HG03558 (cell line): ENCODE data around the gene ANKS4B.
"Not testable (repeated sequence)": the region's sequence is repeated elsewhere in the genome, so short reads cannot be mapped to it uniquely, and the experiment has no call there.

Experiments
- ATAC-seq: cut with Tn5 transposase; IDR thresholded peaks from one replicate; pipeline ENCODE4 v1.9.1; 2021; ENCODE audit warnings: moderate number of reproducible peaks; ENCODE audit not compliant: unreplicated experiment; ENCODE audit errors: extremely low read depth

Gene ANKS4B

DNA sequence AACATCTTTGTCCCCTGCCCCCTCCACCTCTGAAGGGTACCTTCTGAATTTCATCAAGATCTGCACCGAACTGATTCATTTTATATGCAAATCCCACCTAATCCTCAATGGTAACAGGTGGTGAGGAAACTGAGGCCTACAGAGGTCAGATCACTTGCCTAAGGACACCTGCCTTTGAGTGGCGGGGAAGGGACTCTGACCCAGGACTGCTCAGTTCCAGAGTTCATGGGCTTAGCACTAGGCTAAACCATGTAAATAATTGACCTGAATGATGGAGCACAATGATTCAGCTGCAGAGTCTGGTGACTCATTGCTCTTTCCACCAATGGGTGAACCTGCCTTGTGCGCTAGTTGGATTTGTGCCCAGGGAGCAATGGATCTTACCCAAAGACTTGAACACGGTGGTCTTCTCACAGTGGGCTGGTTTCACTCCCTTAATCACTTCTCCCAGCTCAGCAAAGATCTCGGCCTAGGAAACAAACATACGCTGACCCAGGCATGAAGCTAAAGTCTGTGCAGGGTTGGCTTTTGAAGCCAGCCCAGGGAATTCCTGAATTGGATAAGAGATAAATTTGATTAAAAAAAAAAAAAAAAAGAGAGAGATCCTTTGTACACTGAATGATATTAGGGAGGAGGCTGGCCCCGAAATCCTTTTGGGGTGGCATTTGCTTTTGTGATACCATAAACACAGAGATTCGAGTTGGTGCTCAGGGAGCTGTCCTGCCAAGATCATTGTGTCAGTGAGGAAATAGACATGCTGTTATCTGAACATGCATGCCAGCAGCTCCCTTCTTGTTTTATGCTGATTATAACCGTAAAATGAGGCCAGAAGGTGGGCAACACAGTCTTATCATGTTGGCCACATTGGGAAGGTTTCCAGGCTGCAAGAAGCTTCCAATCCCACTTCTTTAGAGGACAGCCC is 27.6 kb downstream of the ANKS4B start:
- no peak for ATAC-seq

DNA sequence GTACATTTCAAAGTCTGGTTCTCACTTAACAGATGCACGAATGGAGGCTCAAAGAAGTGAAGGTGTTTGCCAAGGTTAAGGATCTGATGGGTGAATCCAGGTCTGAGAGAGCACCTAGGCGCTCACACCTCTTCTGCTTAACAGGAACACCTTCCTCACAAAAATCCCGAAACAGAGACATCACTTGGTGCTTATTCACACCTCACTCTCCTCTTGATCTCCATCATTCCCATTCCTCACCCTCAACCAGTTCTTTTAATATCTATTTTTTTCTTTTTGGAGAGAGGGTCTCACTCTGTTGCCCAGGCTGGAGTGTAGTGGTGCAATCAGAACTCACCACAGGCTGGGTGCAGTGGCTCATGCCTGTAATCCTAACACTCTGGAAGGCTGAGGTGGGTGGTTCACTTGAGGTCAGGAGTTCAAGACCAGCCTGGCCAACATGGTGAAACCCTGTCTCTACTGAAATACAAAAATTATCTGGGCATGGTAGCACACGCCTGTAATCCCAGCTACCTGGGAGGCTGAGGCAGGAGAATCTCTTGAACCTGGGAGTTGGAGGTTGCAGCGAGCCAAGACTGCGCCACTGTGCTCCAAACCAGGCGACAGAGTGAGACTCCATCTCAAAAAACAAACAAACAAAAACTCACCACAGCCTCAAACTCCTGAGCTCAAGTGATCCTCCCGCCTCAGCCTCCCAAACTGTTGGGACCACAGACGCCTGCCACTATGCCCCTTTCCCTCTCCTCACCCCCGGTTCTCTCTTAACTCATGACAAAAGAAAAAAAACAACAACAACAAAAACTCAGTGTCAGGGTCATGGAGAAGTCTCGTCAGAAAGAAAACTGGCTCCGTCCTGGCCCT is 29.5 kb downstream of the ANKS4B start:
- ATAC-seq, result no peak

DNA sequence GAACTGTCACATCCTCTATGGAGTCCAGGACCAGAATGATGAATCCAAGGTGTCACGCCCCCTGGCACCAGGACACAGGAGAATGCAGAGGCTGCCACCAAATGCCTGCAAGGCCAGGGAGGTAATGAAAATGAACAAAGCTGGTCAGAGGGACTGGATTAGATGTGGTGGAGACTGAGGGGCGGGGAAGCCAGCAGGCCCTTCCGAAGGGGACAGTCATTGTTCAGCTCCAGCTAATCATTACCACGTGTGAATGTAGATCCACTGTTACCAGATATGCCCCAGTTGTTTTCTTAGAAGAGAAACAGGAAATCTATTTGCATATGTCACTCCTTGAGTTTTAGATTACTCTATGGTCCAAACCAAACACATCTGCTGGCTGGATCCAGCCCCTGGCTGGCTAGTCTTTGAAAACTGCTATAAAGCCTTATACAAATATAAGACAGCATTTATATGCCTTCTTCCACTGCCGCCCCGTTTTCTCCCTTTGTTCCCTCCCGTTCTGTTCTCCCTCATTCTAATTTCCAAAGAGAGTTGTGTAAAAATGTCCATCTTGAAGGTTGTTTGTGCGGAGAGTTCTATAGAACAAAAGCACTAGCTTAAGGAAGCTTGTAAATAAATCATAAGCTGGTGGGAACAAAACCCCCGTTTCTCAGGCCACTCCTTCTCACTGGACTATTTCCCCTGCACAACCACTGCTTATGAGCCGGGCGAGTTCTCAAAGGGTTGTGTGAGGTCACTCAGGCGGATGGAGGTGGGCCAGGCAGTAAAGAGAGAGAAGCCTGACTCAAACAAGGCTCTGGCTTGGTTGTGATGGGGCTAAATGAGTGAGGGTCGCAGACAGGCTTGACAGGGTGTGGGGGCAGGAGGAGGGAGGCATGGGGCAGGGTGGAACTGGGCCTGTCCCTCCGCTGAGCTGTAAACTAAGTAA is 30.4 kb downstream of the ANKS4B start:
- ATAC-seq, result no peak

DNA sequence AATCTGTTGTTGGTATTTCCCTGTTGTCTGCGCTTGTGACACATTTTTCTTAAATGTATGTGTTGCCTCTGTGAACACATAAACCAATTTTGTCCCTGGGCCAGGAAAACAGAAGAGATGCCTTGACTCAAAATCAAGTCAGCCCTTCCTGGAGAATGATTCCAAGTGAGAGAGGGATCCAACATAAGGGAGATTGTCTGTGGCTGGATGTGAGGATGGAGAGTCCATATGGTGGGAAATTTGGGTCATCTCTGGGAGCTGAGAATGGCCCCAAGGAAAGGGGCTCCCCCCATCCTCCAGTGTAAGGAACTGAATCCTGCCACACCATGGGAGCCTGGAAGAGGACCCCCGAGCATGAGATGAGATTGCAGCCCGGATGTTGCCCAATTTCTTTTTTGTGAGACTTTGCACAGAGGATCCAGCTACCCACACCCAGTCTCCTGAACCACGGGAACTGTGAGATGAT is 31.1 kb downstream of the ANKS4B start:
- no peak for ATAC-seq

DNA sequence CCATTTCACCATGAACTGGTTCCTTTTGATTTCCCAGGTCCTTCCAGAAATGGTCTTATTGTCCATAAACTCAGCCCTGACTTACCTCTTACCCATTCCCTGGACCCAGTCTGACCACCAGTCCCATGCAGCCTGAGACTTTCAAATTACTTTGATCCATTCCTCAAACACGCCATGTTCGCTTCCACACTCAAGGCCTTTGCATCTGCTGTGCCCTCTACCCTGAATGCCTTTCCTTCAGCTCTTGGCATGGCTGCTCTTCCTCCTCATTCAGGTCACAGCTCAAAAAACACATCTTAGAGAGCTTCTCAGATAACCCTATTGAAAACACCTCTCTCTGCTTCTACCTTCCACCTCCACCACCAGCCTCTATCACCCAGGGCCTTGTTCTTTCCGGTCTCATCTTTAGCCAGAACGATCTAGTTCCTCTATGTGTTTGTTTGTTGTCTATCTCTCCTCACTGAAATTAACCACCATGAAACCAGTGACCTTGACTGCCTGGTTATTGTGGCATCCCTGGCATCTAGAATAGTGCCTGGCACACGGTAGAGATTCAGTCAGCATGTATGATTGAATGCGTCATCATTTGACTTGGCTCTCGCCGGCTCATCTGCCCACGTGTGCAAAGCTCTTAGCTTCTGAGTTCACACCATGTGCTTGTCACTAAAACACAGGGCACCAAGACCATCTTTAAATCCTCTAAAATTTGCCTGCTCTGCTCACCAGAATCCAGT is 31.8 kb downstream of the ANKS4B start:
- no peak for ATAC-seq

DNA sequence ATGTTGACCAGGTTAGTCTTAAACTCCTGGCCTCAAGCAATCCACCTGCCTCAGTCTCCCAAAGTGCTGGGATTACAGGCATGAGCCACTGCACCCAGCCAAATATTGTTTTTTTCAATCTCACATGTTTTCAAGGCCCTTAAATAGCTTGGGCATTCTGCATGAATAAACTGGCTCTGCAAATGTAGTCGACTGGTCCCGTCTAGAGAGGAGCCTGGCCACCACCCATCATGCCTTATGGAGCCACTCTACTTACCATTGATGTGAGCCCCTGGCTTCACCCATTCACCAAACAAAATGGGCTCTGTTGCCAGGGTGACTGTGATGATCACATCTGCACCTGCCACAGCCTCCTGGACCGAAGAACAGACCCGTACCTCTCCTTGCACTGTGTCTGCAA is 33.8 kb downstream of the ANKS4B start:
- ATAC-seq, result no peak

DNA sequence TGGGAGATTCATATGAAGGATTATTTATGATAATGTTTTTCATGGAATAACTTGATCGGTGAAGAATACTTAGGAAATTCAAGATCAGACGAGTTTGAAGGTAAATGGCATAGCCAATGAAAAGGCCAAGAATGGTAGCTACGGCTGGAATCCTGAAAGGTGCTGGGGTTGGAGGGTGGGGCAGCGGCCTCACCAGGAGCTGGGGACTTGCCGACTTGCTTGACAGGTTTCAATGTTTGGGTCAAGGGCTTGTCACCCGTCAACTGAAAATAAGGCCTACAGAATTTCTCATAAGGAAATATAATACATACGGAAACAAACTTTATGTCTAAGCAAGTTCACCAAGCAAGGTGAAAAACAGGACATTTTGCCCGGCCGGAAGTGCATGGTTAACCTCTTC is 34.7 kb downstream of the ANKS4B start:
- no peak for ATAC-seq

DNA sequence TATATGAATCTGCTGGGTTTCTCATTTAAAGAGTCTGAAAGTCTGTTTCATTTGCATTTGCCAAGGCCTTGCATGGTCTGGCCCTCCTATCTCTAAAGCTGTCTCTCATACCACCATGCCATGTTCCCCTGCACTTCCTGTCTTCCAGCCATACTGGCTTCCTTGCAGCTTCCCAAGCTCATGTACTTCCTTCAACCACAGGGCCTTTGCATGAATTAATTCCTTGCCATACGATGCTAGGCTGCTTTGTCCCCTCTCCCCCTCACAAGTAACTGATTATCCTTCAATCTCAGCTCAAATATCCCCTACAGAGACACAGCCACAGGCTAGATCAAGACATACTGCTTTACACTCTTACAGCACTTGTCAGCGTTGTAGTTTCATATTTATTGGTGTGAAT is 38.8 kb downstream of the ANKS4B start:
- ATAC-seq, result no peak

DNA sequence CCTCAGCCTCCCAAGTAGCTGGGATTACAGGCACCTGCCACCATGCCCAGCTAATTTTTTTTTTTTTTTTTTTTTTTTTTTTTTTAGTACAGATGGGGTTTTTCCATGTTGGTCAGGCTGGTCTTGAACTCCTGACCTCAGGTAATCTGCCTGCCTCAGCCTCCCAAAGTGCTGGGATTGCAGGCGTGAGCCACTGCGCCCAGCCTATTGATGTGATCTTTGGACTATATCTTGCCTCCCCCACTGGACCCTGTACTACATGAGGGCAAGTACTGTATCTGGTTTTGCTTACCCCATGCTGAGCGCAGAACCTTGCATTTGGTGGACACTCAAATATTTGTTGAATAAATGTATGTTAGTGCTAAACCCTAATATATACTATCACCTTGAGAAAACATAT is 39.3 kb downstream of the ANKS4B start:
- not testable (repeated sequence) for ATAC-seq

DNA sequence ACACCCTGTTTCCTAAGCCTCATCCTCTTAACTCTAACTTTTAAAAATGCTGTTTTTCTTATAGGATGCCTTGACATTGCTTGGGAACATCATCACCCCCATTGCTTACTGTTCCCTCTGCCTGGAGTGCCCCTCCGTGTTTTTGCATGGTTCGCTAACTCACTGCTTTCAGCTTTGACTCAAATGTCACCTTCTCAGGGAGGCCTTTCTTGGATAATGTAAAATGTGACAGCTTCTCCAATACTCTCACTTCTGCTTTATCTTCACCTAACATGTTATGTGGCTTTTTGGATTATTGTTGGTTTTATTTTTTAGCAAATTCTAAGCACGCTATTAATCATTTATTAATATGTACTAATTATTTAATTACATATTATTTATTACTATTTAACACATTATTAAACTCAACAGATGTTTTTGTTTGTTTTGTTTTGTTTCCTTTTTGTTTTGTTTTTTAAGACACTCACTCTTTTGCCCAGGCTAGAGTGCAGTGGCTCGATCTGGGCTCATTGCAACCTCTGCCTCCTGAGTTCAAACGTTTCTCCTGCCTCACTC is 40.8 kb downstream of the ANKS4B start:
- ATAC-seq, result no peak

DNA sequence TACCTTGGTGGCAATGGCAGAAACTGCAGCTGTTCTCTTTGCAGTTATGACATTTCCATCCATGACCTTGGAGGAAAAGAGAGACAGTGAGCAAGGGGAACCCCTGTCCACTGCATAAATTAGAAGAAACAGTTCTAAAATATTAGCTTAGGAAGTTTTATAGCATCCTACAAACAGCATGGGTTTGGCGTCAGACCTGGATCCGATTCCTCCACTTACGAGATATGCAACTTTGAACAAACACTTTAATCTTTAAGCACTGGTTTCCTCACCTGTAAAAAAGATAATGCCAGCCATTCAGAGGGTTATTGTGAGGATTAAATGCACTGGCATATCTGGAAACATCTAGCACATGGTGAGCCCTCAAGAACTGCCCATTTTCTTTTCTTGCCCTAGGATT is 42.0 kb downstream of the ANKS4B start:
- no peak for ATAC-seq

DNA sequence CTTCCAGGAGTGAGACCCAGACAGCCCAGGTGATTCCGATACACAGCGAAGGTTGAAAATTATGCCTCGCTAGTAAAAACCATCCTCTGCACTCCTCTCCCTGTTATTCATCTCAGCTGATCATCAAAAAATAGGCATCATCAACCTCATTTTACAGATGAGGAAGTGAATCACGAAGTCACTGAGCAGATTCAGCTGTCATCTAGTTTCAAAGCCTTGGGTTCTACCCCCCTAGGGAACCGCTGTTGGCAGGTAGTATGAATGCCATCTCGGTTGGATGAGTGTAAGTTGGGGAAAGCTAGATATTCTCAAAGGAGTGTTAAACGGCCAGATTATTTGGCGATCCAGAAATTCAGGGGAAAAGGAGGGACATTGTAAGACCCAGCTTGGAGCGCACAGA is 42.6 kb downstream of the ANKS4B start:
- no peak for ATAC-seq

DNA sequence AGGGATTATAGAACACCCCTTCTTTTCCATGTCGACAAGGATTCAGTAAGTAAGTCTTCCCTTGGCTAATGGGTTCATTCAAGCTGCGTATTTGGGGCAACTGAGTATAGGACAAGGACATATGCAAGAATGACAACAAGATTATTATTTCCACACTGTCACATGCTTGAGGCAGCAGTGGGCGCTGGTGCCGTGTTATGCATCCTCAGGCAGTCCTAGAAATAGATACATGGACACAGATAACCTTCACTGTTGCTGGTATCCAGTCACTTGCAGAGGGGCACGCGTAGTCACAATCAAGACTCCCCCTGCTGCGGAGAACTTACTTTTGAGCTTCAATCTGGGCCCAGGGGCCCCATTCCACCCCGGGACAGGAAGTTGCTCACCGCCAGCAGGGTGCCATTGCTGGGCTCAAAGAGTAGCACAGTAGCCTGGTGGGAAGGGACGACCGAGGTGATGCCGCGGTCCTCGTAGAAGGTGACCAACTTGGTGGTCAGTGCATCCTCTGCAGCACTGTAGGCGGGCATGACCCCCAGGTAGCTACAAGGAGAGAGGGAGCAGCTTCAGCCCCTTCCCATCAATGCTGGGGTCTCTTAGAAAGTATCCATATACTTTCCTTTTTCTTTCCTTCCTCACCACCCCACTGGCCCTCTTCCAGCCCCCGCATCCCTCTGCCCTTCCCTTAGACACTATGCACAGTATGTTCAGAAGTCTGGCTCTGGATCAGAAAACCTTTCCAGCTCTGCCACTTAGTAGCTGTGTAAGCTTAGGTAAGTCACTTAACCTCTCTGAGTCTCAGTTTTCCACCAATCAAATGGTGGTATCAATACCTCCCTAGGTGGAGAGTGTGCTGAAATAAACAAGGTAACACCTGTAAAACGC is 43.8 kb downstream of the ANKS4B start:
- no peak for ATAC-seq

DNA sequence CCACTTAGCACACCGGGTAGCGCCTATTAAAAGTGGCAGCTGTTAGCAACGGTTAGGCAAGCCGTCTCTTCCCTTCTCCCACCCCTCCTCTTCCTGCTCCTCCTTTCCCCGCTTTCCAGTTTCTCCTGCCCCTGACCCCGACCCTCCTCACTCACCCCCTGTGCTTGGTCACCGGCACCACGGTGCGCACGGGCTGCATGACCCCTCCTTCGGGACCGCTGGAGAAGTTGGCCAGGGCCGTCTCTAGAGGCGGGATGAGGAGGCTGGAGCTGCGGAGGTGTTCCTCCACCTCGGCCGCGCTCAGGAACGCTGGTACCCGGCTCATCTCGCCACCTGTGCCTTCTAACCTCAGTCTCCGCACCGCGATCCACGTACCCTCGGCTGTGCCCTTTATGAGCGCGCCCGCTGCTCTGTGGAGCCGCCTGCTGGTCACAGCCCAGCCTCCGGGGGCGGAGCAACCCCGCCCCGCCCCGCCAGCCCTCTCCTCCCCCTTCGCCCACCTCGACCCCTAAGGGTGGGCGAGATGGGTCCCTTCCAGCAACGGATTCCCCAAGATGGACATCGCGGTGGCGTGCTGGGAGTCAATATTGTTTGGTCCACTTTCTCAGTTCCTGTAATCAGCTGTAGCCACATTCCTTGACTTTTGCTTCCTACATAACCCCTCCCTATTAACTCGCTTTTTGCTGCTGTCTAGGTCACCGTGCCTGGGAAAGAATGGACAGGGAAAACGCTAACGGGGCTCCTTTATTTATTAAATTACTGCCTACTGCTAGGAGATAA is 44.6 kb downstream of the ANKS4B start, which contains the start of gene CRYM:
Gene CRYM, minus strand, starts transcription at position 364 of the 780 bp plus-strand sequence. Its CDS starts 39 bp downstream, at position 325.
- no peak for ATAC-seq

DNA sequence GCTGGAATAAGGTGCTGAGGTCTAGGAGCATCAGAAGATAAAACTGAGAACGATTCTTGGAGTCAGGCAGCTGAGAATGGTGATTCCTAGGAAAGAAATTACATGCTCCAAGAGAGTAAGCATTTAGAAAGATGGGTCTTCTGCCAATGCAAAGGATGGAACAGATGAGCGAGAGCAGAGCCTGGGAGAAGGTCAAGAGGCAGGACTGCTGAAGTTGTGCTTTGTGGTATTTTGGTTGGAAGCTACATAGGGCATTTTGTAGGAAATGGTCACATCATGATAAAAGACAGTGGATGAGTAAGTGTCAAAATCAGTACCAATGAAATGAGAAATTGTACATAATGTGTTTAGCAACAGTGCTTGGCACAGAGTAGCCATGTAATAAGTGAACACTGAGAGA is 46.0 kb downstream of the ANKS4B start:
- ATAC-seq, result no peak

DNA sequence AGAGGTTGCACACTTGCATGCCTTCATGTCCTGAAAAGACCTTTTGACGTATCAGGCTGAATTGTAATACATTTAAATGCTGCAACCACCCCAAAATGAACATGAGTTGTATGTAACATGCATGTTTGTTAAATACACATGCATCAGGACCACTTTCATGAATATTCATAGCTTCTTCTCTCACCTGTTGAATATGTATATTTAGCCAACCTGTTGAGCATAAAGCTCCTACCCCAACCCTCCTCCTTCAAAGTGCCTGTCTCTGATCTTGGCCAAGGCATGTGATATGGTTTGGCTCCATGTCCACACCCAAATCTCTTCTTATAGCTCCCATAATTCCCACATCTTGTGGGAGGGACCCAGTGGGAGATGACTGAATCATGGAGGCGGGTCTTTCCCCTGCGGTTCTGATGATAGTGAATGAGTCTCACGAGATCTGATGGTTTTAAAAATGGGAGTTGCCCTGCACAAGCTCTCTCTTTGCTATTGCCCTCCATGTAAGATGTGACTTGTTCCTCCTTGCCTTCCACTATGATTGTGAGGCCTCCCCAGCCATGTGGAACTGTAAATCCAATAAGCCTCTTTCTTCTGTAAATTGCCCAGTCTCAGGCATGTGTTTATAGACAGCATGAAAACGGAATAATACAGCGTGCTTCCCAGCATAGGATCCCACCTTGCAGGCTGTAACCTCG is 48.3 kb downstream of the ANKS4B start:
- ATAC-seq, result no peak
